Measurements from ENCODE around the gene HYAL1.
"Not testable (repeated sequence)": the region's sequence is repeated elsewhere in the genome, so short reads cannot be mapped to it uniquely, and the experiment has no call there.

The HYAL1 gene

DNA sequence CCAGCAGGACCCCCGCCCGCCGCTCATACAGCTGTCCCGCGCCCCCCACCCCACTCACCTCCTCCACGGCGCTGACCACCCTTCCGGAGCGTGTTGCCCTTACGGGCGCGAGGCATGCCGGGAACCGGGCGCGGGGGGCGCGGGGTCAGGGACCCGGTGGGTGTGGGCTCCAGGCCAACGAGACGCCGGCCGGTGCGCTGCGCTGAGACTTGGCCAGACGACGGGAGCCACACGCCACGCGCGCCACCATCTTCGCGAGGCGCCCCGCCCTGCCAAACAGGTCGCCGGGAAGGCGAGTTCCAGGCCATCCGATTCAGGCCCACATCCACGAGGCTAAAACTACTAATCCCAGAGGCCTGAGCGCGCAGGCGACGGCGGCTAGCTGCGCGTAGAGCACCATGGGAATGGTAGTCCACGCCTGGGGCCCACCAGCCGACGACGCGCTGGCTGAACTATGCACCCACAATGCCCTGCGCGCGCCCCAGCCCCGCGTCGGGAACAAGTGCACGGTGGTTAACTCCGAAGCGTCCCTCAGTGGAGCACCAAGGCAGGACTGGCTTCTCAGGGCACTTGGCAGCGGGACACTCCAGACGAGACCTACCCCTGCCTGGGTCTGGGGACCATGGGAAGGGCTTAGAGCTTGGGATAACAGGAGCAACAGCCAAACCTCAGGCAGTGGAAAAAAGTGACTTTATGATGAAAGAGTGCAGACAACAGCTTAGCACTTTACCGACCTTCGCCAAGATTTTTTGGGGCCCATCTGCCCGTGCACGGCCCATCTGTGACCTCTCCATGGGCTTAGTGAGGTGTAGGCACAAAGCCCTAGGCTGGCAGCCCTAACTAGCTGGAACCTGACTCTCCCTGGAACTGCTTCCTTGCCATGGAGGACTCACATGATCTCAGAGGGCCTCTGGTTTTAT, 11.0 kb downstream of the HYAL1 start, which contains the start of gene IFRD2:
IFRD2 (minus strand) TSS at position 271 of the 920 bp plus-strand sequence; CDS start at position 116, 155 bp downstream.
- Histone ChIP-seq H3K9me3 (ENCODE audit: insufficient read depth, low read length) (no peaks in the 10 kb centered on the region), H3K27me3 (ENCODE audit: insufficient read depth, insufficient read length) (no peaks in the 10 kb centered on the region), H3K4me1 (ENCODE audit: insufficient read depth, insufficient read length) (peaks cover 10% of the 10 kb centered on the region), H3K36me3 (ENCODE audit: insufficient read depth, insufficient read length, low read length) (peaks cover 42% of the 10 kb centered on the region), H3K4me3 (ENCODE audit: insufficient read length, low read depth) (peak within 1 kb of the TSS; percentile 87), H3K9ac (ENCODE audit: insufficient read length, low read depth) (peak within 1 kb of the TSS; percentile 97)
- DNase-seq (ENCODE audit: low read depth, low spot score): peak; percentile 97
- TF ChIP-seq ZNF274 (IDR thresholded peaks at IDR 0.05; ENCODE audit: low read depth, low read length) (no peak), YY1 (IDR thresholded peaks at IDR 0.05; ENCODE audit: insufficient read depth, insufficient read length) (peak; percentile 69)

DNA sequence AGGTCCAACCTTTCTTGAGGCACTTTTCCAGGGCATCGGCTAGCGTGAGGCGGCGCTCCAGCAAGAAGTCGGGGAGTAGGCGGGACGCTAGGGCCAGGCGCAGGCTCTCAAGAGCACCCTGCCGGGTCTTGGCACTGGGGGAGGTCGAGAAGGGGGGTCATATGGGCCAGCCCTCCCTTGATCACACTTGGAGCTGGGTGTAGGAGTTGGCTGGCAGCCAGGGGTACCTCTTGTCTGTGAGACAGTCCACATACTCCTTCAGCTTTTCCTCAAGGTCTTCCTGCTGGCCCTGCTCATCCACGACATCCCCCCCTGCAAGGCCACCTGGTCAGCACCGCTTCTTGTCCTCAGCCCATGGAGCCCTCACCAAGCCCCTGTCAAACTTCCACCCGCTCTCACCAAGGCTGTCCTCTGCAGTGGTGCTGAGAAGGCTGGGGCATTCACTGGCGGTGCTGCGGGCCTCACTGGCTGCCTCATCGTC, 13.2 kb downstream of the HYAL1 start:
- Histone ChIP-seq H3K4me1 (ENCODE audit: insufficient read depth, insufficient read length) (peaks cover 15% of the 10 kb centered on the region), H3K9ac (ENCODE audit: insufficient read length, low read depth) (no peak overlapping the region), H3K4me3 (ENCODE audit: insufficient read length, low read depth) (no peak overlapping the region), H3K9me3 (ENCODE audit: insufficient read depth, low read length) (no peaks in the 10 kb centered on the region), H3K27me3 (ENCODE audit: insufficient read depth, insufficient read length) (no peaks in the 10 kb centered on the region), H3K36me3 (ENCODE audit: insufficient read depth, insufficient read length, low read length) (peaks cover 51% of the 10 kb centered on the region)
- no peak for TF ChIP-seq SUZ12 (IDR thresholded peaks at IDR 0.05; ENCODE audit: extremely low read depth, insufficient read depth, insufficient read length)
- no peak for TF ChIP-seq YY1 (IDR thresholded peaks at IDR 0.05; ENCODE audit: insufficient read depth, insufficient read length)
- TF ChIP-seq ZNF274 (IDR thresholded peaks at IDR 0.05; ENCODE audit: low read depth, low read length): no peak
- DNase-seq (ENCODE audit: low read depth, low spot score): no peak

DNA sequence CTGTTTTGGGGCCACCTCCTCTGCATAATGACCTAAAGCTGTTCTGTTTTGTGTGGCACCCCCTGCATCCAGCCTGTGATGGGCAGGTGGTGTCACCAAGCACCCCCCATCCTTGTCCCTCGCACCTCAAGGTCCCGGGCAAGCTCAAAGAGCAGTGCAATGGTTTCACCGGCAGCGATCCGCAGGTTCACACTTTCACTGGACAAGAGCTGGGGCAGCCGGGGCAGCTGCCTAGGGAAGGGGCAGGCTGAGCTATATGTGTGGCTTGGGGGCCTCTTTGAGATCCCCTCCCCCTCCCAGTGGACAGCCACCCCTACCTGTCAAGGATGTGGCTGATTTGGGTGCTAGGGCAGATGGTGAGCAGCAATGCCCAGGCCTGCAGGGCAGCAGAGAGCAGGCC, 14.2 kb downstream of the HYAL1 start:
- no peak for DNase-seq (ENCODE audit: low read depth, low spot score)
- H3K4me1 ChIP-seq (ENCODE audit: insufficient read depth, insufficient read length): peaks cover 15% of the 10 kb centered on the region
- no peak overlapping the region for H3K4me3 ChIP-seq (ENCODE audit: insufficient read length, low read depth)
- H3K9me3 ChIP-seq (ENCODE audit: insufficient read depth, low read length): no peaks in the 10 kb centered on the region
- no peak overlapping the region for H3K9ac ChIP-seq (ENCODE audit: insufficient read length, low read depth)
- no peaks in the 10 kb centered on the region for H3K27me3 ChIP-seq (ENCODE audit: insufficient read depth, insufficient read length)
- H3K36me3 ChIP-seq (ENCODE audit: insufficient read depth, insufficient read length, low read length): peaks cover 51% of the 10 kb centered on the region
- TF ChIP-seq SUZ12 (IDR thresholded peaks at IDR 0.05; ENCODE audit: extremely low read depth, insufficient read depth, insufficient read length) (no peak), ZNF274 (IDR thresholded peaks at IDR 0.05; ENCODE audit: low read depth, low read length) (no peak)

DNA sequence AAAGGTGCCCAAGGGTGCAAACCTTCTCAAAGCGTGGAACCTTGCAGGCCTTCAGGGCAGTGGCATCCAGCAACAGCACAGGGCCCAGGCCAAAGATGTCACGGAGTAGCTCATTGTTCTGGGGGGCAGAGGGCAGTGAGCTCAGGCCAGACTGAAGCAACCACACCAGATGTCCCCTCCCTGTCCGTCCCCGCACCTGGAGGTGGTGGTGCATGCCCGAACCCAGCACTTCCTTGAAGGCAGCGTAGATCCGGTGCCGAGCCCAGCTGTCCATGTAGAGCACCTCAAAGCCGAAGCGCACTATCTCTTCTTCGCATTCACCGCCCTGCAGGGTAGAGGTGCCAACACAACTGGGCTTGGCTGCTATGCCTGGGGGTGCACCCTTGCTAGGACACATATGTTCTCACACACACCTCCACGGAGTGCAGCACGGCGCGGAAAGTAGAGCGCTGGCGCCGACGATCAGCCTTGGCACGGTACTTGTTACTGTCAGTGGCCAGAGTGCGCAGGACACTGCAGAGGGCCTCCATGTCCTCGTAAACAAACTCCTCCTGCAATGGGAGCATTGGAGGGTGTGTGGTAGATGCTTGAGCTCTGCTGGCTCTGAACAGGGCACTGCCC, 14.9 kb downstream of the HYAL1 start:
- Histone ChIP-seq H3K9me3 (ENCODE audit: insufficient read depth, low read length) (no peaks in the 10 kb centered on the region), H3K36me3 (ENCODE audit: insufficient read depth, insufficient read length, low read length) (peaks cover 51% of the 10 kb centered on the region), H3K27me3 (ENCODE audit: insufficient read depth, insufficient read length) (no peaks in the 10 kb centered on the region), H3K9ac (ENCODE audit: insufficient read length, low read depth) (no peak overlapping the region), H3K4me1 (ENCODE audit: insufficient read depth, insufficient read length) (peaks cover 15% of the 10 kb centered on the region), H3K4me3 (ENCODE audit: insufficient read length, low read depth) (no peak overlapping the region)
- no peak for DNase-seq (ENCODE audit: low read depth, low spot score)
- TF ChIP-seq YY1 (IDR thresholded peaks at IDR 0.05; ENCODE audit: insufficient read depth, insufficient read length) (no peak), ZNF274 (IDR thresholded peaks at IDR 0.05; ENCODE audit: low read depth, low read length) (no peak), SUZ12 (IDR thresholded peaks at IDR 0.05; ENCODE audit: extremely low read depth, insufficient read depth, insufficient read length) (no peak)

DNA sequence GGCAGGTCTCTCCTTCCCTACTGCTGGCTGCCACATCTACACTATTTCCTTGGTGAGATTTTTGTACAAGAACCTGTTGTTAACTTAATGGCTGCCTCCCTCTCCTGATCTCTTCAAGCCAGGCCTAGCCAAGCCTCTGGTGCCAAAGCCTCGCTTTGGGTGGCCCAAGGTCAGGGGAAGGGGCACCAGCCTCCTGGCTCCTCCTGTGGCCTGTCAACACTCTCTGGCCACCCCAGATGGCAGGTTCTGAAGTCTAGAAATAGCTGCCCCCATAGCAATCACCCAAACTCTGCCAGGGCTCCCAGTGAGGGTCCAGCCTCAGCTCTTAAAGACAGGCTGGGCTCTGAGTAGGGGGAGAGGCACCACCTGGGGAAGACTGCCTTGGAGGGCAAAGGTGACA, 16.1 kb downstream of the HYAL1 start:
- TF ChIP-seq ZNF274 (IDR thresholded peaks at IDR 0.05; ENCODE audit: low read depth, low read length) (no peak), YY1 (IDR thresholded peaks at IDR 0.05; ENCODE audit: insufficient read depth, insufficient read length) (no peak), SUZ12 (IDR thresholded peaks at IDR 0.05; ENCODE audit: extremely low read depth, insufficient read depth, insufficient read length) (no peak)
- no peak overlapping the region for H3K4me3 ChIP-seq (ENCODE audit: insufficient read length, low read depth)
- no peaks in the 10 kb centered on the region for H3K27me3 ChIP-seq (ENCODE audit: insufficient read depth, insufficient read length)
- no peak overlapping the region for H3K9ac ChIP-seq (ENCODE audit: insufficient read length, low read depth)
- peaks cover 51% of the 10 kb centered on the region for H3K36me3 ChIP-seq (ENCODE audit: insufficient read depth, insufficient read length, low read length)
- DNase-seq (ENCODE audit: low read depth, low spot score): no peak
- H3K4me1 ChIP-seq (ENCODE audit: insufficient read depth, insufficient read length): peaks cover 9% of the 10 kb centered on the region
- H3K9me3 ChIP-seq (ENCODE audit: insufficient read depth, low read length): no peaks in the 10 kb centered on the region

DNA sequence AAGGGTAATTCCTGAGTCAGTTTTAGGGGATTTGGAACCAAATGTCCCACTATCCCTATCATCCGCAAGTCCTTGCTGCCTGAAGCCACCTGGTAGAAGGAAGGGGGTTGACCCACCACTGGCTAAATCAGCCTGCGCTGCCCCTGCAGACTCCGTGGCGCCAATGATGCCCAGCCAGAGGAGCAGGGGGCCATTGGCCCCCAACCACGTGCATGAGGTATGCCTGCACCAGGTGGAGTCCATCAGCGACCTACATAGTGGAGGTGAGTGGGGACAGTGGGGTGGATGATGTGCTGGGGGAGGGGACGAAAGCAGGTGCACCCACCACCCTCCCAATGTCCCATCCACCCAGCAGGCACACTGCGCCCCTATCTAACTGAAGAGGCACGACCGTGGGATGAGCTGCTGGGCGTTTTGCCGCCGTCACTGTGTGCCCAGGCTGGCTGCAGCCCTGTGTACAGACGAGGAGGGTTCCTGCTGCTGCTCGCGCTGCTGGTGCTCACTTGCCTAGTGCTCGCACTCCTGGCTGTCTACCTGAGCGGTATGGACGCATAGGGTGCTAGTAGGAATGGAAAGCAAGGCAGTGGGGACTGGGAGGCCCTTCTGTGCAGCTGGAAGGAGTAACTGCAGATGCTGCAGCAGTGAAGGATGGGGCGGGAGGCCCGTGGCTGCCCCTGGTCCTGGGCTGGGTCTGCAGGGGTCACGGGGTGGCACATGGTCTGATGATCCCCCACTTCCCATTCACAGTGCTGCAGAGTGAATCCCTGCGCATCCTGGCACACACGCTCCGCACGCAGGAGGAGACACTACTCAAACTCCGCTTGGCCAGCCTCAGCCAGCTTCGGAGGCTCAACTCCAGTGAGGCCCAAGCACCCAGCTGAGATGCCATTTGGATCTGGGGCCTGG, 16.8 kb downstream of the HYAL1 start:
- Histone ChIP-seq H3K36me3 (ENCODE audit: insufficient read depth, insufficient read length, low read length) (peaks cover 51% of the 10 kb centered on the region), H3K27me3 (ENCODE audit: insufficient read depth, insufficient read length) (no peaks in the 10 kb centered on the region), H3K9me3 (ENCODE audit: insufficient read depth, low read length) (no peaks in the 10 kb centered on the region), H3K4me3 (ENCODE audit: insufficient read length, low read depth) (no peak overlapping the region), H3K9ac (ENCODE audit: insufficient read length, low read depth) (no peak overlapping the region), H3K4me1 (ENCODE audit: insufficient read depth, insufficient read length) (peaks cover 9% of the 10 kb centered on the region)
- TF ChIP-seq YY1 (IDR thresholded peaks at IDR 0.05; ENCODE audit: insufficient read depth, insufficient read length) (no peak), SUZ12 (IDR thresholded peaks at IDR 0.05; ENCODE audit: extremely low read depth, insufficient read depth, insufficient read length) (no peak), ZNF274 (IDR thresholded peaks at IDR 0.05; ENCODE audit: low read depth, low read length) (no peak)
- no peak for DNase-seq (ENCODE audit: low read depth, low spot score)

DNA sequence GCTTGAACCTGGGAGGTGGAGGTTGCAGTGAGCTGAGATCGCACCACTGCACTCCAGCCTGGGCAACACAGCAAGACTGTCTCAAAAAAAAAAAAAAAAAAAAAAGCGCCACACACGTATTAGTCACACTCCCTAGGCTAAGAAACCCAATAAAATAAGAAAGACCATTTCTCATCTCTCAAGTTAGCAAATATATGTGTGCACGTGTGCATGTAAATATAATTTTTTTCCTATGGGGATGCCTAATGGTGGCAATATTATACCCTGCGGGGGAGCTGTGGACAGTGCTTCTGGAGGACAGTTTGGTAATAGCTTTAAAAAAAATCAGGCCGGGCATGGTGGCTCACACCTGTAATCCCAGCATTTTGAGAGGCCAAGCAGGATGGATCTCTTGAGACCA, 19.3 kb downstream of the HYAL1 start:
- H3K4me1 ChIP-seq (ENCODE audit: insufficient read depth, insufficient read length); H3K9ac ChIP-seq (ENCODE audit: insufficient read length, low read depth); H3K4me3 ChIP-seq (ENCODE audit: insufficient read length, low read depth); DNase-seq (ENCODE audit: low read depth, low spot score); H3K27me3 ChIP-seq (ENCODE audit: insufficient read depth, insufficient read length); H3K9me3 ChIP-seq (ENCODE audit: insufficient read depth, low read length): not testable (repeated sequence)
- H3K36me3 ChIP-seq (ENCODE audit: insufficient read depth, insufficient read length, low read length): peaks cover 36% of the 10 kb centered on the region

Measured in NT2/D1 (cell line).